ENCODE data around the gene NEU4. TPM values are rescaled to one million over a fixed set of nuclear protein-coding genes. Genes with fewer than 3 reads are reported as not detected.
A peak's percentile ranks its signal among the peaks of the same experiment; 100 is the strongest.

Gene NEU4
- total RNA-seq, 4 donors from 2014 or later: 0.15 TPM; not detected in 3

DNA sequence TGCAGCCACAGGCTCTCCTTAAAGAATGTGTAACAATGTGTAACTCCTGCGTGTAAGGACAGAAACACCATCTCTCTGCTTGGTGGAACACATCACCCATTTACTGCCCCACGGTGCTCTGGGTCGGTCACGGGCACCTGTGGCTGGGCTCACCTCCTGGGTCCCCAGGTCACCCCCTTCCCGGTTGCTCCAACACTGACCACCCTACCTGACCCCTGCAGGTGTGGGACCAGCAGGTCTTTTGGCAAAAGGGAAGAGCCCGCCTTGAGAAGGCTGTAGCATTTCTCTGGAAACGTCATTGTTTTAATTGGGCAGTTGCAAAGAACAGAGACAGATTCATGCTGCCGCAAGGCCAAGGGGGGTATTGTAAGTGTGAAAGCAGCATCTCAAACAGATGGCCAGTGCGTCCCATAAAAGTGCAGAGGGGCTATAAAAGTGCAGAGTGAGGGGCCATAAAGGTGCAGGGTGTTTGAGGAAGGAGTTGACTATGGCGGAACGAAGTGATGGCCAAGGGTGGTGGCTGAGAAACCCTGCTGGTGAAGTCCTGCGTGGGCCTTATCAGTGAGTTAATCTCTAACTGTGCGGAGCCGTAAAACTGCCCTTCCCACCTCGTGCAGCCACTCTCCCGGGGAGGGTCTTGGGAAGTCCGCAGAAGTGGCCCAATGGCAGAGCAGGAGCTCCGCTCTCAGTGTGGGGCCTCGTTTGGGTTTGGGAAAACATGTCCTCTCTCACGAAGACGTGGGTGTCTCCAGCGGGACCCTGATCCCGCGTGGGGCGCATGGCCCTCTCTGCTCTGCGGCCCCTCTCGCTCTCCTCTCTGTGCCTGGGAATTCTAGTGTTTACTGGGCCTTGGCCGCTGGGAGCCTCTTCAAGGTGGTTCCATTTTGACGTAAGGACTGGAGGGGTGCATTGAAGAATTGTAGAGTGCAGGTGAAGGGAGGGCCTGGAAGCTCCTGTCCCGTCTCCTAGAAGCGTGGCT lies 13.7 kb upstream of the NEU4 start:
- 79 to 81% methylated on average over 31 of the region's 31 CpGs for WGBS, 2 donors
- peak in 1 of 2 donors; percentile 8 for DNase-seq (ENCODE audit: low spot score in 2 of 2)
- no peak overlapping the region for H3K4me3 ChIP-seq (ENCODE audit: low read depth, poor library complexity, severe bottlenecking)
- intact Hi-C loops (cut with DNase I; ENCODE audit: low total_unique reads): no loop called here
- TF ChIP-seq POLR2A (IDR thresholded peaks at IDR 0.05): no peak
- TF ChIP-seq, protein P1, sequence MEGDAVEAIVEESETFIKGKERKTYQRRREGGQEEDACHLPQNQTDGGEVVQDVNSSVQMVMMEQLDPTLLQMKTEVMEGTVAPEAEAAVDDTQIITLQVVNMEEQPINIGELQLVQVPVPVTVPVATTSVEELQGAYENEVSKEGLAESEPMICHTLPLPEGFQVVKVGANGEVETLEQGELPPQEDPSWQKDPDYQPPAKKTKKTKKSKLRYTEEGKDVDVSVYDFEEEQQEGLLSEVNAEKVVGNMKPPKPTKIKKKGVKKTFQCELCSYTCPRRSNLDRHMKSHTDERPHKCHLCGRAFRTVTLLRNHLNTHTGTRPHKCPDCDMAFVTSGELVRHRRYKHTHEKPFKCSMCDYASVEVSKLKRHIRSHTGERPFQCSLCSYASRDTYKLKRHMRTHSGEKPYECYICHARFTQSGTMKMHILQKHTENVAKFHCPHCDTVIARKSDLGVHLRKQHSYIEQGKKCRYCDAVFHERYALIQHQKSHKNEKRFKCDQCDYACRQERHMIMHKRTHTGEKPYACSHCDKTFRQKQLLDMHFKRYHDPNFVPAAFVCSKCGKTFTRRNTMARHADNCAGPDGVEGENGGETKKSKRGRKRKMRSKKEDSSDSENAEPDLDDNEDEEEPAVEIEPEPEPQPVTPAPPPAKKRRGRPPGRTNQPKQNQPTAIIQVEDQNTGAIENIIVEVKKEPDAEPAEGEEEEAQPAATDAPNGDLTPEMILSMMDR (IDR thresholded peaks at IDR 0.05): no peak

DNA sequence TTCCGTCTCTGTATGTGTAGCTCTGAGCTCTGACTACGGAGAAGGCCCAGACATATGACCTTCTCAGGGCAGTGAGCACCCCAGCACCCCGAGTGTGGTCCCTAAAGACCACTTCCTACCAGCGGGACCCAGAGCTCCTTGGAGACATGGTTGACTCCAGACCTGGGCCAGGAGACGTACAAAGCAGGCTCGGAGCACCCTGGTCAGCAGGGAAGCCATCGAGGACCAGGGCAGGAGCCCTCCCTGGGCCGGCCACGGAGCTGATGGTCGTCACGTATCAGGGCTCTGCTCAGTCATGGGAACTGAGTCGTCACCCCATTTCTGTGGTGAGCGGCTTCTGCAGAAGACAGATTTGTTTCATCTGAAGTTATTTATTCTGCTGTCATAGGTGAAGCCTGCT lies 12.8 kb upstream of the NEU4 start:
- no peak overlapping the region for H3K4me3 ChIP-seq (ENCODE audit: low read depth, poor library complexity, severe bottlenecking)
- intact Hi-C loops (cut with DNase I; ENCODE audit: low total_unique reads): no loop called here
- peak in 1 of 2 donors; percentile 9 for DNase-seq (ENCODE audit: low spot score in 2 of 2)
- 95 to 98% methylated on average over 12 to 13 of the region's 13 CpGs for WGBS, 2 donors
- TF ChIP-seq POLR2A (IDR thresholded peaks at IDR 0.05): no peak
- TF ChIP-seq, protein P1 (IDR thresholded peaks at IDR 0.05): no peak

DNA sequence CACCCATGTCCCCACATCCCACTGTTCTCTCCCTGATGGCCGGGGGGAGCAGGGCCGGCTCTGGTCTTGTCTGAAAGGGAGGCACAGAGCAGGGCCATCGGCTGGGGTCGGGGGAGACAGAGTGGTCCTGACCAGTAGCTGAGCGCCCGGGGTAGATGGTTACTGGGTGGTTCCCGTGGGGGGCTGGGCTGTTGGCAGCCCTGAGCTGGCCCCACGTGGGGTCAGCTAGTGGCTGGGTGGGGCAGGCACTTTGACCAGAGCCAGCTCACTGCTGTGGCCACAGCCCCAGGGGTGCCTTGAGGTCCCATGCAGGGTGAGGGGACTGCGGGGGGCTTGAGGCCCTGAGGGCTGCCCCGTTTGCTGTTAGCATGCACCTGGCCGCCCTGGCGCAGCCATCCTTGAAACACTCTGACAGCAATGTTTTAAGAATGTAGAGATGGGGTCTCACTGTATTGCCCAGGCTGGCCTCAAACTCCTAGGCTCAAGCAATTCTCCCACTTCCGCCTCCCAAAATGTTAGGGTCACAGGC lies 12.3 kb upstream of the NEU4 start:
- intact Hi-C loops (cut with DNase I; ENCODE audit: low total_unique reads): no loop called here
- WGBS, 2 donors: 91 to 92% methylated on average over 8 to 10 of the region's 13 CpGs
- no peak overlapping the region for H3K4me3 ChIP-seq (ENCODE audit: low read depth, poor library complexity, severe bottlenecking)
- peak in 1 of 2 donors; percentile 78 for DNase-seq (ENCODE audit: low spot score in 2 of 2)
- no peak for TF ChIP-seq POLR2A (IDR thresholded peaks at IDR 0.05)
- TF ChIP-seq, protein P1 (IDR thresholded peaks at IDR 0.05): no peak

DNA sequence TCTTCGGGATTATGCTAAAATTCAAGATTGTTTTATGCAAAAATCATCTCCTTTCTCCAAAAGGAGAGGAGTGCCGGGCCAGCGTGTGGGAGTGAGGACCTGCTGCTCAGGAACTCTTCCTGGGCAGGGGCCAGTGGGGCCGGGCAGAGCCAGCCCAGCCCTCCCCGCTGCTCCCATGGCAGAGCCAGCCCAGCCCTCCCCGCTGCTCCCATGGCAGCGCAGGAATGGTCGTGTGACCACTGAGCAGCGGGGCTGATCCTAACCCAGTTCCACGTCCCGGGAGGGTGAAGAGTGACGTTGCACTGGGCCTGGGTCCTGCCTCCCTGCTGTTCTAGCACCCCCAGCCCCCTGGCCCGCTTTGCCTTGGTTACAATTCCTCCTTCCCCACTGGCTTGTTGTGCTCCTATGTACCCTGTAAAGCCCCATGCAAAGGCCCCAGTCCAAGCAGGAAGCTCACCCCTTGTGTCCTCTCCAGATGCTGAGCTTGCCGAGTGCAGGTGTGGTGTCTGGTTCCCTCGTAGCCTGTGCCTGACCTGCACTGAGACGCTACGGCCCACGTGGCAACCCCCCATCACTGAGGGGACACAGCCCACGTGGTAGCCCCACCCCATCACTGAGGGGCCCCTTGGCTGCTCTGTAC lies 11.4 kb upstream of the NEU4 start:
- peak in 1 of 2 donors; percentile 11 for DNase-seq (ENCODE audit: low spot score in 2 of 2)
- 70 to 83% methylated on average over 14 to 19 of the region's 19 CpGs for WGBS, 2 donors

DNA sequence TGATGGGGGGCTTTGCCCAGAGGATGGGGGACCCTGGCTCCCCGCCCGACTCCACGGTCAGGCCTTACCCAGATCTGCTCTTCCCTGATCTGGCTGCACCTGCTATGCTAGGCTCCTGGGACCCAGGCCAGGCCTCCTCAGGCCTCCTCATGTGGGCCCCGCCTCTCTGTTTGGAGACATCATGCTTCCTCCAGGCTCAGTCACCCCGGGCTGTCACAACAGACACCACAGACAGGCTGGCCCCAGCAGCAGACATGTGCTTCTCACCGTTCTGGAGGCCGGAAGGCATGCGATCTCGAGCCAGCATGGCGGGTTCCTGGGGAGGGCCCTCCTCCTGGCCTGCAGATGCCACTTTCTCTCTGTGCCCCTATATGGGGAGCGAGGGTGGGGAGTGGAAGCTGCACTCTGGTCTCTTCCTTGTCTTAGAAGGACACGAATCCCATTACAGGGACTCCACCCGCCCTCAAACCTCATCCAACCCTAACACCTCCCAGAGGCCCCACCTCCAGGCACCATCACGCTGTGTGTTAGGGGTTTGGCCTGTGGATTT lies 10.8 kb upstream of the NEU4 start:
- H3K4me3 ChIP-seq (ENCODE audit: low read depth, poor library complexity, severe bottlenecking): no peak overlapping the region
- DNase-seq (ENCODE audit: low spot score in 2 of 2): peak in 1 of 2 donors; percentile 2
- WGBS, 2 donors: 64 to 66% methylated on average over 10 to 14 of the region's 14 CpGs
- intact Hi-C loops (cut with DNase I; ENCODE audit: low total_unique reads): no loop called here
- TF ChIP-seq, protein P1 (IDR thresholded peaks at IDR 0.05): no peak
- TF ChIP-seq POLR2A (IDR thresholded peaks at IDR 0.05): no peak

More for the DNA sequence above, 11.4 kb upstream of the NEU4 start:
- intact Hi-C loops (cut with DNase I; ENCODE audit: low total_unique reads): no loop called here
- no peak overlapping the region for H3K4me3 ChIP-seq (ENCODE audit: low read depth, poor library complexity, severe bottlenecking)
- TF ChIP-seq, protein P1 (IDR thresholded peaks at IDR 0.05): no peak
- TF ChIP-seq POLR2A (IDR thresholded peaks at IDR 0.05): no peak
